Activated CD8-positive, alpha-beta T cell treated with anti-CD3 and anti-CD28 coated beads for 36 hours (primary cell): ENCODE results near the gene SPINT3. TPM values are rescaled to one million over a fixed set of nuclear protein-coding genes. Genes with fewer than 3 reads are reported as not detected.

ENCODE experiments used
- ATAC-seq: fragments of 200-7000 bp; cut with Tn5 transposase; one replicate; pipeline ENCODE4 v1.10.0; 2021; ENCODE audit warnings: mild to moderate bottlenecking, moderate library complexity
- CTCF ChIA-PET: fragments of 350-600 bp; sonication (Branson Sonifier 250); formaldehyde crosslinking; loops from one replicate; lab custom pipeline; 2021; ENCODE audit warnings: antibody characterized with exemption; lab: Charles Lee
- POLR2A ChIA-PET: fragments of 350-600 bp; sonication (Branson Sonifier 250); formaldehyde crosslinking; loops from one replicate; lab custom pipeline; 2021; ENCODE audit warnings: antibody characterized with exemption; lab: Charles Lee
- DNase-seq: peaks from one replicate; pipeline ENCODE4 v3.0.0-alpha.2; 2020
- H3K27ac Mint-ChIP-seq: one replicate; pipeline ENCODE4 v1.8.0; 2021; ENCODE audit warnings: mild to moderate bottlenecking, mixed read lengths
- H3K27me3 Mint-ChIP-seq: one replicate; pipeline ENCODE4 v1.8.0; 2021; ENCODE audit warnings: mixed read lengths
- H3K36me3 Mint-ChIP-seq: one replicate; pipeline ENCODE4 v1.8.0; 2021; ENCODE audit warnings: low read depth, mixed read lengths
- H3K4me1 Mint-ChIP-seq: one replicate; pipeline ENCODE4 v1.8.0; 2021; ENCODE audit warnings: low read depth, mixed read lengths
- H3K4me3 Mint-ChIP-seq: one replicate; pipeline ENCODE4 v1.8.0; 2021; ENCODE audit warnings: mild to moderate bottlenecking, moderate library complexity, mixed read lengths
- H3K9me3 Mint-ChIP-seq: one replicate; pipeline ENCODE4 v1.8.0; 2021; ENCODE audit warnings: mixed read lengths
- CTCF ChIP-seq: fragments of 200-600 bp; IDR thresholded peaks from one replicate; pipeline ENCODE4 v1.8.0; 2022; ENCODE audit warnings: antibody characterized with exemption, mild to moderate bottlenecking
- intact Hi-C: fragments of 100-400 bp; cut with micrococcal nuclease; formaldehyde crosslinking; loops from one replicate; pipeline ENCODE4 v1.10.0; 2022
- total RNA-seq, 2 experiments: library from RNA; stranded (reverse); gene quantifications; one replicate each; pipeline ENCODE4 v1.2.3, GENCODE V29; 2021

SPINT3 gene
- total RNA-seq = not detected

GRCh38 chr20:45515147-45515913 lies at the start of gene SPINT3:
TSS of gene SPINT3 (minus strand) at chr20:45515622. CDS start at chr20:45515608, 14 bp downstream.
- ChIA-PET CTCF (interaction anchor here (1.1 kb wide), 1 partner anchor 256 kb away, joined by 3 read pairs; no protein-coding TSS in a partner anchor), POLR2A (no interaction called here)
- ATAC-seq (no peak), DNase-seq (no peak)
- H3K27ac Mint-ChIP-seq = no peak within 1 kb of the TSS
- H3K9me3 Mint-ChIP-seq = no peaks in the 10 kb centered on the region
- TF ChIP-seq CTCF = no peak
- H3K4me1 Mint-ChIP-seq = no peaks in the 10 kb centered on the region
- no peaks in the 10 kb centered on the region for H3K36me3 Mint-ChIP-seq
- no peak within 1 kb of the TSS for H3K4me3 Mint-ChIP-seq
- H3K27me3 Mint-ChIP-seq = peaks cover 22% of the 10 kb centered on the region
- intact Hi-C loops = no loop called here

GRCh38 chr20:45564760-45565276 lies 49.4 kb upstream of the SPINT3 start:
- peaks cover 26% of the 10 kb centered on the region for H3K27me3 Mint-ChIP-seq
- ATAC-seq (no peak), DNase-seq (no peak)
- no peak overlapping the region for H3K4me3 Mint-ChIP-seq
- ChIA-PET CTCF (interaction anchor here (1.0 kb wide), 1 partner anchor 206 kb away, joined by 3 read pairs; no protein-coding TSS in a partner anchor), POLR2A (no interaction called here)
- H3K9me3 Mint-ChIP-seq = peaks cover 2% of the 10 kb centered on the region
- intact Hi-C loops = no loop called here
- TF ChIP-seq CTCF = no peak
- no peaks in the 10 kb centered on the region for H3K36me3 Mint-ChIP-seq
- H3K4me1 Mint-ChIP-seq = no peaks in the 10 kb centered on the region
- no peak overlapping the region for H3K27ac Mint-ChIP-seq

GRCh38 chr20:45555198-45555597 lies 39.8 kb upstream of the SPINT3 start:
- CTCF ChIA-PET = interaction anchor here (1.8 kb wide), 1 partner anchor 216 kb away, joined by 7 read pairs; no protein-coding TSS in a partner anchor
- TF ChIP-seq CTCF = no peak
- no peaks in the 10 kb centered on the region for H3K9me3 Mint-ChIP-seq
- no peak overlapping the region for H3K27ac Mint-ChIP-seq
- peaks cover 19% of the 10 kb centered on the region for H3K27me3 Mint-ChIP-seq
- DNase-seq = no peak
- no peaks in the 10 kb centered on the region for H3K4me1 Mint-ChIP-seq
- no peak overlapping the region for H3K4me3 Mint-ChIP-seq
- ATAC-seq = no peak
- H3K36me3 Mint-ChIP-seq = no peaks in the 10 kb centered on the region
- POLR2A ChIA-PET = no interaction called here
- intact Hi-C loops = no loop called here

- DNase-seq = no peak
- POLR2A ChIA-PET = no interaction called here
Observed at GRCh38 chr20:45552456-45552855, 37.0 kb upstream of the SPINT3 start.

More at GRCh38 chr20:45552456-45552855, 37.0 kb upstream of the SPINT3 start:
- Mint-ChIP-seq H3K4me1 (no peaks in the 10 kb centered on the region), H3K27me3 (peaks cover 21% of the 10 kb centered on the region), H3K4me3 (no peak overlapping the region), H3K27ac (no peak overlapping the region), H3K9me3 (no peaks in the 10 kb centered on the region), H3K36me3 (no peaks in the 10 kb centered on the region)
- CTCF ChIA-PET = no interaction called here
- no peak for ATAC-seq
- no peak for TF ChIP-seq CTCF
- intact Hi-C loops = no loop called here
